GM21576 (cell line): Measurements from ENCODE around the gene MYL10.

ENCODE experiments used
- ATAC-seq: cut with Tn5 transposase; IDR thresholded peaks from one replicate; pipeline ENCODE4 v1.9.1; 2021; ENCODE audit warnings: mild to moderate bottlenecking, moderate library complexity; ENCODE audit not compliant: unreplicated experiment

Gene MYL10

GRCh38 chr7:101578552-101578951 is 50.5 kb downstream of the MYL10 start:
- no peak for ATAC-seq

- no peak for ATAC-seq
These were observed 52.1 kb downstream of the MYL10 start for GRCh38 chr7:101576998-101577397.

GRCh38 chr7:101575721-101576120 is 53.4 kb downstream of the MYL10 start:
- ATAC-seq, result no peak

DNA sequence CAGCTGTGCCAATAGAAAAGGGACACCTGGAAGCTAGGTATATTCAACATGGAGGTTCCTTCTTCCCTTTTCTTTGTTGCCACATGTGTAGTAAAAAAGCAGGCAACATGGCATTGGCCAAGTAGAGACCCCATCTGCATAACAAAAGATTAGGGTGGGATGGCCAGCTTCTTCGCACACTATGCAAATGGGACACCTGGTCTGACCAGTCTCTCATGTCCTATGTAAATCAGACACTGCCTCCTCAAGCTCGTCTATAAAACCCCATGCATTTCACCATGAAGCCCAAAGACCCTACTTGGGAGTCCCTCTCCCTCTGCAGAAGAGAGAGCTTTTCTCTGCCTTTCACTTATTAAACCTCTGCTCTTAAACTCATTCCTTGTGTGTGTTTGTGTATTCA is 53.9 kb downstream of the MYL10 start:
- no peak for ATAC-seq

DNA sequence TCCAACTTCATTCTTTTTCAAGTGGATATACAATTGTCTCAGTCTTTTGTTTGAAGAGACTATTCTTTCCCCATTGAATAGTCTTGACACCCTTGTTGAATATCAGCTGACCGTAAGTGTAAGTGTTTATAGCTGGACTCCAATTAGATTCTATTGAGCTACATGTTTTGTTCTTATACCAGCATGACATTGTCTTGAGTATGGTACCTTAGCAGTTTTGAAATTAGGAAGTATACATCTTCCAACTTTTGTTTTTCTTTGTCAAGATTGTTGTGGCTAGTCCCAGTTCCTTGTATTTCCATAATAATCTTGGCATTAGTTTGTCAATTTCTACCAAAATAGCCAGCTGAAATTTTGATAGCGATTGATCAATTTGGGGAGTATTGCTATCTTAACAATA is 56.9 kb downstream of the MYL10 start:
- no peak for ATAC-seq

DNA sequence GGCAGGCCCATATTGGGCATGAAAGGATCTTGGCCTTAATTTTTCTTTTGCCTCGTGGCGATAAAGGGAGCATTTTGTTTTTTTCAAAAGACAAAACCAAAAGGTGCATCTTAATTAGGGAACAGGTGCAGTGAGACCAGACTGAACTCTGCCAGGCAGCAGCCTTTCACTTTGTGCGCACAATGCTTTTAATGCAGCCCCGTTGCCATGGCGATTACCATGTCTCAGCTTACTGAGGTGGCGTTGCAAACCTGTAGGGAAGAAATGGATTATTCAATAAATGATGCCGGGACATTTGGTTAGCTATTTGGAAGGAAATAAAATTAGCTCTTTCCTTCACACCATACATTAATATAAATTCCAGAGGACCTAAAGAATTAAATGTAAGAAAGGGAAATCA is 61.9 kb downstream of the MYL10 start:
- no peak for ATAC-seq

DNA sequence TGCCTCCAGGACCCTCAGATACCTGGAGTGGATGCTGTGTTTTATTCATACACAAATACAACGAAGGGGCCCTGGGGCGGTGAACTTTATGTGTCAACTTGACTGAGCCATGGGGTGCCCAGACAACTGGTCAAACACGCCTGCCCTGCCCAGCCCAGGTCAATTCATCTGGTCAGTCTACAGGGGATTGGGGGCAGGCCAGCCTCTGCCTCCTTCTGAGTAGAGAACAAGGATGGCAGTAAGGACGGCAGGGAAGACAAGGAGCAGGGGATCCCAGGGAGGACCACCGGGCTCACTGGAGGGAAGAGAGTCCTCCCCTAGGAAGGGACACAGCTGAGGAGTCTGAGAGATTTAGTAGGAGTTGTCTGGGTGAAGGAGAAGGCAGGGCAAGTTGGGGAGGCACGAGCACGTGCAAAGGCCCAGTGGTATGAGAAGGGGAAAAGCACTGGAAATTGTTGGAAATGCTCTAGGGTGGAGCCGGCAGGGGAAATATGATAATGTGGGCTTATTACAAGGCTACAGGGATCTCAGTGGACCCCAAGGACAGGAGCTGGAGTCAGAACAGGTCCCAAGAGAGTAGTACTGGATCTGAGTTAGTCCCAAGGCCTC is 63.4 kb downstream of the MYL10 start:
- no peak for ATAC-seq

DNA sequence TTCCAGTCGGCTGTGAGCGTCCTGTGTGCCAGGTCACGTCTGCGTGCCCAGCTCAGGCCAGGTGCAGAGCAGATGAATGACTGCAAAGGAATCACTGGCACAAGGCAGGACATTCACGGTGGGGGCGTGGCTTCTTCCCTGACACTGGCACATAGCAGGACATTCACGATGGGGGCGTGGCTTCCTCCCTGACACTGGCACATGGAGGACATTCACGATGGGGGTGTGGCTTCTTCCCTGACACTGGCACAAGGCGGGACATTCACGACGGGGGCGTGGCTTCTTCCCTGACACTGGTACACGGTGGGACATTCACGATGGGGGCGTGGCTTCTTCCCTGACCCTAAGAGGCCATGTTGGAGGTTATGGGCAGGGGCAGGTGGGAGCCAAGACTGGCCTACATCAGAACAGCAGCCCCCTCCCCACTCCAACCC is 64.3 kb downstream of the MYL10 start:
- no peak for ATAC-seq

- no peak for ATAC-seq
These were observed 64.9 kb downstream of the MYL10 start for GRCh38 chr7:101563943-101564777.
